ENCODE measurements around the gene RBM19.

The RBM19 gene

DNA sequence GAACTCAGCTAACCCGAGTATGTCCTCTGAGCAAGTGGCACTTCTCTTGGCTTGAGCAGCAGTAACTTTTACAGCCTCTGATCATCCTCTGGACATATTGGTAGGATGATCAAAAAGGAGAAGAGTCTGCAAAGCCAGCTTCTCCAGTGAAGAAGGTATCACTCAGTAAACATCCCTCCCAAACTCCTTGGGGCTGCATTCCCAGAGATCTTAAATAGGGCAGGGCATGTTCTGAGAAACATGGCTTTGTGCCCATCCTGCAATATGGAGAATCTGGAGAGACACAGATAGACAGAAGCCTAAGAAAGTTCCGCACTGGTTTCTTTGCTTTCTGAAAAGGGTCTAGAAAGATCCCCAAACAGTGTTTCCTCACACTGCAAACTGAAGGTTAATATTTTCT, 65.4 kb downstream of the RBM19 start:
- DNase-seq = no peak

DNA sequence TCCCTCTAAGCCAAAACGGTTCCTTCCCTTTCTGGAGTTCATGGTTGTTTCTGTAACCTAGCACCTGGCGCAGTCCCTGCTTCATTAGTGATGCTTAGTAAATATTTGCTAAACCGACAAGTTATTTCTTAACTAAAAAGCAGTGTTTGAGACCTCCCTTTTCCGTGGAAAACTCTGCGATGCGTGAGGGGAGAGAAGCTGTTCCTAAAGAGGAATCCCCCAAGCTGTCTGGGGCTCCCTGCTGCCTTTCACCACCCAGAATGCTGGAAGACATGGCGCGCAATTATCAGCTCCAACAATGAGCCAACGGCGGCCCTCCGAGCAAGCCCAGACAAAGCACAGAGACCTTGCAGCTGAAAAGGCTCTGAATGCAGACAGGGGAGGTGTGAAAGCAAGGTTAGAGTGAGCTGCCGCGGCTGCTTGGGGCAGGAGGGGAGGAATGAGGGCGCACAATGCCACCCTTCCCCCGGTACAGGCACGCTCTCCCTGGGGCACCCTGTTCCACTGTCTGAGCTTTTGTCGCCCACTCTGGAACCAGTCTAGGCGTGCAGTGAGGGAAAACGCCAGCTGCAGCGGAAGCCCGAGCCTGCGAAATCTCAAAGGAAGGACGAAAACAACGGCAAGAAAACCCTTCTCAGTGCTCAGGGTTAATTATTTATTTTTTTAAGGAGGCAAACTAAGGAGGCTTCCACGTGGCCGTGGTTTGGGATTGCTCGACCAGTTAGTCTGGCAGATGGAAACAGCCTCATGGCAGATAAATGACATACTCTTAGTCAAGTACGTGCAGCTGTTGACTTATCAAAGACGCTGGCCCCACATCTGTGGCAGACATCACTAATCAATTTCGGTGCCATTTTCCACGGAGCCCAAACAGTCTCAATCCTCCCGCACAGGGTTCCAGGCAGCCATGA, 66.3 kb downstream of the RBM19 start:
- DNase-seq = no peak

DNA sequence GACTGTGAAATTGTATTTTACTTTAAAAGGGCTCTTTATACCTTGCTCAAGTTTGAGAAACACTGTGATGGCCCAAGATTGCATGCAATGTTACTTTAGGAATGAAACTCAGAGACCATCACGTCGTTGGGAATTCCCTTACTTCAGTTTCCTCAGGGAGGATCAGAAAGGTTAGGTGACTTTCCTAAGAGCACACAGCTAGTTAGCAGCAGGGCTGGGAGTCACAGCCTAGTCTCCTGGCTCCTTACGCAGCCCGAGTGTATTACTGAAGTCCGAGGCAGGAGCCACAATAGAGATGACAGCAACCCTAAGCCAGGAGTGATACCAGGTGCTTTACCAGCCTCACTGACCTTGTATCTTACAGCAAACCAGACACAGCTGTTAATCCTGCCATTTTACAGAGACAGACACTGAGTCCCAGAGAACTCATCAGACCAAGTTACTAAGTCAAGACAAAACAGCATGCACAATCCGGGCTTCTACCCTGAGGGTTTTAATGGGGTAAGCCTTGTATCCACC, 67.0 kb downstream of the RBM19 start:
- DNase-seq = no peak

DNA sequence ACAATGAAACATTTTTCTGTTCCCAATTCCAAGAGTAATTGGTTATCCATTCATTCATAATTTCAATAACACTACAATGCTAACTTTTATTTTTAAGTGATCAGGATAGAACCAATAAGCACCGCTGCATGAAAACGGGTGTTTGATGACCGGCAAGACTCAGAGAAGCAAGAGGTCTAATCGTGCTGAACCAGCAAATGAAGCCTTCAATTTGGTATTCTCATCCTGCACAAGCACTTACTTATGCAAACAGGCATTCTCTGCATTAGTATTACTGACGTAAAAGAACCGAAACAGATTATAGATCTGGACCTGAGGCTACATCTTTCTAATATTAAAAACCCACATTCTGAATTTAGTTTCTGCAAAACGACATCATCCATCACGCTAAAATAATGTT, 67.7 kb downstream of the RBM19 start:
- no peak for DNase-seq

DNA sequence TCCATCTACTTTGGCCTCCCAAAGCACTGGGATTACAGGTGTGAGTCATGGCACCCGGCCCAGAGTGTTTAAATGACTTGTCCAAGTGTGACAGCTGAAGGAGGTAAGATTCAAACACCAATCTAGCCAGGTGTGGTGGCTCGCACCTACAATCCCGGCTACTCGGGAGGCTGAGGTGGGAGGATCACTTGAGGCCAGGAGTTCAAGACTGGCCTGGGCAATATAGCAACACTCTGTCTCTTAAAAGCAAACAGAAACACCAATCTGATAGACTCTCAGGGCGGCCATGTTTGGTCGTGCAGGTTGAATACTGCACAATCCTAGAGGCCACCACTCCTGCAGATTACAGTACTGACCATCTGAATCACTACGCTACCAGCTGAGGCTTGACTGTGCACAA, 68.7 kb downstream of the RBM19 start:
- DNase-seq = no peak

DNA sequence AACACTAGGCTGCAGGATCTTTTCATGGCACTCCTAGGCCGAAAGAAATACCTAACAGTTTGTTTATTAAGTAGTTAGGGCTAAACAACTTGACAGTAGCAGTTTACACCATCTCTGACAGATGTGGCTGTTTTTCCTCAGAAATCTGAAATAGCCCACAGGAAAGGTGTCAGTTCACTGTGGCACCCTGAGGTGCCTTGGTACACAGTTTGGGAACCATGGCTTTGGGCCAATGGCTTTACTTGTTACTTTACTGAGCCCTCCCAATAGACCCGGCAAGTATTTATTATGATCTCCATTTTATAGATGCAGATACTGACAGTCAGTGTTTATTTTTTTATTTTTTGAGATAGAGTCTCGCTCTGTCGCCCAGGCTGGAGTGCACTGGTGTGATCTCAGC, 69.3 kb downstream of the RBM19 start:
- DNase-seq = no peak

DNA sequence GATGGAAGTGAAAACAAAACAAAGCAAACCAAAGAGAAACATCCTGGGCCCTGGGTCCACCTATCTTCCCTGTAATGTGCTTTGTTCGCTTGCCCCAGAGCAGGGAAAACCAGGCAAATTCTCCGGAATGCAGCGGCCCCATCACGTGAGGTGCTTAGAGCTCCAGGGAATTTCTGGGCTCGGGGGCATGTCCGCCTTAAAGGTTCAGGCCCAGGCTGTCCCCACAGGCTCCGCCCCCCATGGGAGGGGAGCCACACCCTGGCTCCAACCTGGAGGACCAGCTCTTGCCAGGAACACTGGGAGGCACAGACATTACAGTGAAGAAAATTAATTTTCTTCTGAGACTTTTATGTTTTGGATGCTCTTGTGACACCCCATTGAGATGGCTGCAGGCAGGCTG, 69.9 kb downstream of the RBM19 start:
- no peak for DNase-seq

DNA sequence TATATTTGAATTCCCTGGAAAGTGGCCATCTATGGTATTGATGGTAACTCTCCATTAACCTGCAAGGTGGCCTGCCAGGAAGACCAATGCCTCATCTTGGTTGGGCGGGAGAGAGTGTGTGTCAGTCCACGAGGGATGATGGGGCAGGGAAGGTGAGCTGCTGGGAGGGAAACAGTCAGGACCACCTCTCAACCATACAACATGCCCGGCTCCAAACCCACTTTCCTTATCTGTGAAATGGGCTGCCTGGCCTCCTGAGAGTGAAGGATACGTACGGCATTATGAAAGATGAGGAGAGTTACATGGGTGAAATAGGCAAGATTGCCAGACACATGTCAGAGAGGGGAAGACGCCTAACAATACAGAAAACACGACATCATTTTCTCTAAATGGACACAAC, 70.9 kb downstream of the RBM19 start:
- DNase-seq = no peak

DNA sequence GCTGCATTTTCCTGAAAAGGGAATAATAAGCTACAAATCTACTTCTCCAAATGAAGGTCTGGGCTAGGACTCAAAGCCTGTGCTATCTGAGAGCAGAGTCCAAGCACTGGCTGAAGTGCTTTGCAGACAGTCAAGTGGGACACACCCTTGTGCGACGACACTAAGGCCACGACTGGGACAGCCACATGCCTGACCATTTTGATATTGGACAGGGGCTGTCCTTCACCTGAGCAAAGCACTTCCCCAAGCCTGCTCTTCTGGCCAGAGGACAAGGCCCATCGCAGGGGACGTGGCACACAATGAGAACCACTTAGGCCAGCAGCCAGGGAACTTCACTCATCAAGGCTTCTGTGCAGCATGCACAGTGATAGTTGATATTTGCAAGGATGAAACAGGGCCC, 71.4 kb downstream of the RBM19 start:
- no peak for DNase-seq

DNA sequence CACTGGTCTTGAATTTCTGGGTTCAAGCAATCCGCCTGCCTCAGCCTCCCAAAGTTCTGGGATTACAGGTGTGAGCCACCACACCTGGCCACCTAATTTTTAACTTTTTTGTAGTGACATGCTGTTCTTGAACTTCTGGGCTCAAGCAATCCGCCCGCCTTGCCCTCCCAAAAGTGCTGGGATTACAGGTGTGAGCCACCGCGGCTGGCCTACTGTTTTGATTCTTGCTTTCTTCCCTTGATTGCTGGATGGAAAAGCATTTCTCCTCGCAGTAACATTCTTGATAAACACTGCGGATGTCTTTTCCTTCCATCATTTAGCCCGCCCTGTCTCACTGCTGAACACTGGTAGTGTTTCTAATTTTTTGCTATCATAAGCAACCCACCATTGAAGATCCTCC, 72.9 kb downstream of the RBM19 start:
- DNase-seq = no peak

DNA sequence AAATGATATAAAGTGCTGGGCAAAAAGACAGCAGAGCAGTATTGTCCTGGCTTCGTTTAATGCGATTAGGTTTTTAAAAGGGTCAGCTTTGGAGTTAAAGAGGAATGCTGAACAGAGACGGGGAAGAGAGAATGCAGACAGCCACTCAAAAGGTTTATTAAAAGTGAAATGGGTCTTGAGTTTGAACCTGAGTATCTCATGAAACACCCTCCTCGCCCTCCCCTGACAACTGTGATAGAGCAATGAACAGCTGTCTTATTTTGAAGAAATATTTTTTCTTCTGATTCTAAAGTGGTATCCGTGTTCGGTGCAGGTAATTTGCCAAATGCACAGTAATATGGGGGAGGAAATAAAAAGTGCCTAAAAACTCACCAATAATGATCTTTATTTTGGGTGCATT, 73.6 kb downstream of the RBM19 start:
- DNase-seq = no peak

DNA sequence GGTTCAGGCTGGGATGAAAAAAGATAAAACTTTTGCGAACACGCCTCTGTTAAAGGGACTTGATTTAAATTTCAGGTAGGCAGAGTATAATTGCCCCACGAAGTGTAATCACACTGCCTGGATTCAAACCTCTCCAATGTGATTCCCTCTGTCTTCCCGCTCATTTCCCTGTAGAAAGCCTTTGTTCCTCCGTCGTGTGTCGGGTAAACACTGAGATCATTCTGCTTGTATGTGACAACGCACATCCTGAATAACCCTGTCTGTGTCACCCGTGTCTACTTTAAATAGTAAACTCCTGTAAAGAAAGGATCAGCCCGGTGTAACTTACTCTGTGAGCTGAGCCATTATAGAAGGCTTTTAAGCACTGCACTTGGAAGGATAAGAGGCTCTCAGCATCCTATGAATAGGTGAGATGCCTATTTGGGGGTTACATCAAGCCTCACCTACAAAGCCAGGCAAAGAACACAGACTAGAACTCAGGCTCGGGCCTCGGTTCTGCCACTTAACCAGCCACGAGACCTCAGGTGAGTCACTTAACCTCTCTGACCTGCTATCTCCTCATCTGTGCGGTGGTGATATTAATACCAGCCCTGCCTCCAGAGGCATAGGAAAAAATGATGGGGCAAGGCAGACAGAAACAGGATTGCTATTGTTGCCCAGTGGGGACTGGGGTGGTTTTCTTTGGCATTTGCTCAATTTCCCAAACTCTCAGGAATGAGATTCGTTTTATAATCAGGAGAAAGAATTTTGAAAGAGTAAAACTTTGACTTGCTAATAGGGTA, 74.2 kb downstream of the RBM19 start:
- DNase-seq = no peak

DNA sequence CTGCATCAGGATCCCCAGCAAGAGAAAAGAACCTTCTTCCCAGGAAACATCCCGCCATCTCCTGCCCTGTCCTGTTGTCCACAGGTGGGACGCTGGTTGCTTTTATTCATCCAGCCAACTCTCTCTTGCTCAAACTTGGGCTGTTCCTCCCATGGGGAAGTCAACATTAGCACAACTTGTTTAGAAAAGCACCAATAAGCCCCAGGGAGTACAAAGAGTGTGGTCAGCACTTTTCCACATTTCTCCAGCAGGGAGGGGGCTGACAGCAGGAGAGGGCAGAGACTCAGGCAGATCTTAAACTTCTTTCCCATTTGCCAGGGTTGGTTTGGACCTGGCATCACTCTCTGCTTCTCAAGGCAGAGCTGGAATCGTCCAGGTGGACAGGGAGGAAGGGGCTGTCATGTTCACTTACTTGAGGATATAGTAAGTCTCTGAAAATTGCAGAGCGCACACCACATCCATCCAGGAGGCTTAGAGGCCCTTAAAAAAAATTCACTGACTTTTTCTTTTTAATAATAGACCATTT, 74.9 kb downstream of the RBM19 start:
- no peak for DNase-seq

DNA sequence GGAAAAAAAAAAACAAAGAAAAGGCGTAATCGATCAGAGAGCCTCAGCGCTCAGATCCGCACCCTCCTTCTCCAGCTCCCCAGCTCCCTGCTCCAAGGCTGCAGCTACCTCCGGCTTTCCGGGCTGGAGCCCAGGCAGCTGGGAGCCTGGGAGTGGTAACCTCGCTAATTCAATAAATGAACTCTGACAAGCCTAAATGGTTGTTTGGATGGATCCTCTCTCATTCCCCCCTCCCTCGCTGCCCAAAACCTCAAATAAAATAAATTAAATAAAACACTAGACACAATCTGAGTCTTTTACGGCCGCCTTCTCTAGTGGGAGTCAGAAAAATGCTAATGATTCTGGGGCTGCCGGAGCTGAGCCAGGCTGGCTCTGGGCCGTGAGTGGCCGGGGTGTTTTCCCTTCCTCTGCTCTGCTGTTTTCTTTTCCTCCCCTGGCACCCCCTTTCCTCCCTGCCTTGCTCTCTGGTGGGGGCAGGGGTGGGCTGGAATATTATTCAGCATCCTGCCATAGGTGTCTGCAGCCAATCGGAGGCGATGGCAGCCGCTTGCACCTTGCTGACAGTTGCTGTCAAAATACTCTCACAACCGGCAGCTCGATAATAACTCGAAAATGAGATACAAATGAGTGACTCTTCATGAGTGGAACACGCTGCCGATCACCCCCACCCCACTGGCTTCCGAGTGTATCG, 76.1 kb downstream of the RBM19 start:
- DNase-seq = no peak

DNA sequence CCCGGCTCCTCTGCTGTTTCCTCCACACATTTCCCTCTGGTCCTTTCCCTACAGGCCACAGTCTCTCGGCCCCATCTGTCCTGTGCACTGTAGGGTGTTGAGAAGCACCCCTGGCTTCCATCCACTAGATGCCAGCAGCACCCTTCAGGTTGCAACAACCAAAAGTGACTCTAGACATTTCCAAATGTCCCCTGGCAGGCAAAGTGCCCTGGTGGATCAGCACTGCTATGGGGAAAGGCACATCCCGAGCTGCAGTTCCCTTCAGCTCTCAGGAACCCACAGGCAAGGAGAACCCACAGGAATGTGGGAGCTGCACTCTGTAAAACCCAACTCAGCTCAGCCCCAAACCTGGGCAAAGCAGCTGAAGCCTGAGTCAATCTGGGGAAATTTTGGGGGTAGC, 77.0 kb downstream of the RBM19 start:
- DNase-seq = no peak

DNA sequence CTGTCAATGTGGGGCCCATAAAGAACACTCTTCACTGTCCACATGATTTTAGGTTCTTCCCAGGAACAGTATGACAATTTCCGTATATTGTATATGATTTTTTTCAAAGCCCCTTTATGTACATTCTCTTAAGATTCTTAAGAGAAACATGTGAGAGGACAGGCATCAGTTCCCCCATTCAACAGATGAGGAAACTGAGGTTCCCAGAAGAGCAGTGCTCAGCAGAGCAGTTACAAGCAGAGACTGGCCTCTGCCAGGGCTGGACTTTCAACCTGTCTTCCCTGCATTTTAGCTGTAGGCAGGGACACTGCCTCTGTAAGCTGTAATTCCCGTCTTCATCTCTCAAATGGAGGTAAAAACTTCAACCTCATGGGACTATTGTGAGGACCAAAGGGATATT, 77.7 kb downstream of the RBM19 start:
- no peak for DNase-seq

DNA sequence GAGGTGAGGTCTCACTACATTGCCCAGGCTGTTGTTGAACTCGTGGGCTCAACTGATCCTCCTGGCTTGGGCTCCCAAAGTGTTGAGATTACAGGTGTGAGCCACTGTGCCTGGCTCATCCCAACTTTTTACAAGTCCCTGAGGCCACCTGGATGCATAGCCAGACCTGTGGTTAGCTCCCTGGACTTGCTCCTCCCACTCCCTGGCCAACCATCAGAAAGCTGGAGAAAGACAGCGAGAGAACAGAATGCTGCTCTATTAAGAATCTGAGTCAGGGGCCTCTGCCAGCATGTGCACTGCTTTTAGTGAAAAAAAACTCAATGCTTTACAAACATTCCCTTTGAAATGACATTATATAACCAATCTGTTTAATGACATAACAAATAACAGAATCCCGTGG, 78.2 kb downstream of the RBM19 start:
- no peak for DNase-seq

DNA sequence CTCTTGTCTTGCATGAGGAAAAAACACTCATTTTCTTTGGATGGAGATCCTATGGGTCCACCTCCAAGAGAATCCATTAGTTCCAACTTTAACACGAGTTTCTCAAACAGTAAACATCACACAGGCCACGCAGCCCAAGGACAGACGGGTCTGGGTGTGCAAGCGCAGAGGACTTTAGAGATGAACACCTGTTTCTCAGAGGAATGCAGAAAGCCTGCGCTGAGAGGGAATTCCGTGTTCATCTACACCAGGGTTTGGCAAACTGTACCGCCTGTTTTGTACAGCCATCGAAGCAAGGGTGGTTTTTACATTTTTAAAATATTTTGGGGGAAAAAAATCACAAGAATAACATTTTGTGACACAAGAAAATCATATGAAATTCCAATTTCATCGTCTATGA, 79.4 kb downstream of the RBM19 start:
- DNase-seq = no peak

DNA sequence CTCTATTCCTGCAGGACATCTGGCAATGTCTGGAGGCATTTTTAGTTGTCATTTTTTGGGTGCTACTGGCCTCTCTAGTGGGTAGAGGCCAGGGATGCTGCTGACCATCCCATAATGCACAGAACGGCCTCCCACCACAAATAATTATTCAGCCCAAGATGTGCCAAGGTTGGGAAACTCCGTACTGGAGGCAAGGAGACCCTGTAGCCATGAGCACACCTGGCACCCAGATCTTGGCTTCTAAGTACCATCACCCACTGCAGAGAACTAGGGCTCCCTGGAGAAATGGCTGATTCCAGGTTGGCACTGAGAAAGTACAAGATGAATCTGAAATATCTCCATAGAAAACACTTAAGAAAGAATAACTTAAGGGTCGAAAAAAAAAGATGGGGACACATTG, 81.7 kb downstream of the RBM19 start:
- no peak for DNase-seq

DNA sequence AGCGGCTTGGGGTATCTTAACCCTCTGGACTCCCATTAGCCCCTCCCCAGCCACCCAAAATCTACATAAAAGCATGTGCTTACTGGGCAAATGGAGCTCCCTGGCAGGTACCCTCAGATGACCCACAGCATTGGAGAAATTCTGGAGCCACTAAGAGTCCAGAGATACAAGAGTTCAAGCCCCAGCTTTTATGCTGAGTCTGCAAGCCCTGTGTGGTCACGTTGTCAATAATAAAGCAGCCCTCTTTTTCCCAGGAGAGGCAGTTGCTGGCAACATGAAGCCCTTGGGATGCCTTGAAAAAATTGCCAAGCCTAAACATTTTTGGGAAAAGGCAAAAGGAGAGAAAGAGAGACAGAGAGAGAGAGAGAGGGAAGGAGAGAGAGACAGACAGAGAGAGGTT, 83.4 kb downstream of the RBM19 start:
- DNase-seq = no peak

DNA sequence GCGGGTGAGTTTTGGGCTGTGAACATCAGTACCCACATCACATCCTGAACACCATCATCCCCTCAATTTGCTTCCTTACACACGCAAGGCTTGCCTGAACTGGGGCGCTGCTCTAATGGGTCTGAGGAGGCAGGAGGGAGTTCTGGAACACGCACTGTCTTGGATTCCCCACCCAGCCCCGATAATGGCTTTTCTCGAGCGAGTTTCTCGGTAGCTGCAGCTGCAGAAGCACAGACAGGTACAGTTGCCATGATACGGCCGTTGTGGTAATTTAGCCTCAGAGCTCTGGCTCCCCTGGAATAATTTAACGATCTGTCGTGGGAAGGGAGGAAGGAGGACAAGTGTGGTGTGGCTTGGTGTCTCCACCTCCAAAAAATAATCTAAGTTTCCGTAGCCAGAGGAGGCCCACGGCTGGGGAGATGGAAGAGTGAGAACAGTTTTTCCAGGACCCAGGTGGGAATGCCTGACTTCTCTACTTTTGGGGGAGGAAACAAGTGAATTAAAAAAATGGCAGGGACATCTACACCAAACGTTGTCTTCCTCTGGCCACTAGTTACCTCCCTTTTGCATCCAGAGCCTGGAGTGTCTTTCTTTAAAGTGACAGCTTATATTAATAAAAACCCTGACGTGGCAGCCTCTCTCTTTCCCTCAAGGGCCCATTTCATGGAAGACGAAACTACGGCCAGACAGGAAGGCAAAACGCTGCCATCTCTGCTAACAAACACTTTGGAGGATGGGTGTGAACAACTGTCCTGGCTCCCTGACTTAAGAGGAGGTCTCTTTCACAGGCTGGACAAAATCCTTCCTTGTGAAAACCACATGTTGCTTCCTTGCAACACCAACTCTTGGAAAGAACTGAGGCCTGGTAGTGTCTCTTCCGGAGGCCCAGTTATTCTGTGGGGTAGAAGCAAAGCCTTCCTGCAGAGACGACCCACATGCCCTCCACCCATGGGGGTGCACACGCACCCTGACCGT, 84.8 kb downstream of the RBM19 start:
- no peak for DNase-seq

DNA sequence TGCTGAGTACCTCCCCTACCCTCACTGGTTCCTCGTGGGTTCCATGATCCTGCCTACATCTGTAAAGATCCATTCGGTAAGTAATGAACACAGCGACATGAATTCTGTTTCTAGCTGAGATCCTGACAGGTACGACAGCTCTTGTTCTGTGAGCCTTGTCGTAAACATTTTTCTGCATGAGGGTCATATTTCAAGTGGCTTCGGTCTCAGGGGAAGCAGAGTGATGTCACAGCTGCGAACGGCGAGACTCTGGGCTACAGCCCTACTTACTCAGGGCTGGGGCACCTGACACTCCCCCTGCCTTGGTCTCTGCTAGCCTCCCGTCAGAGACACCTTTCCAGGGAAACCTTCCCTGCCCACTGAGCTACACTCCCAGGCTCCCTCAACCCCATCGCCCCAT, 85.8 kb downstream of the RBM19 start:
- DNase-seq = peak; percentile 10
